Activated T-cell treated with anti-CD3 and anti-CD28 coated beads, Interleukin-2, amount 50 U/mL, for 24 hours (primary cell): ENCODE results near the gene ZSWIM1.

Experiments used
- DNase-seq: peaks from one replicate; pipeline ENCODE4 v3.0.0-alpha.2; 2020
- H3K27ac Mint-ChIP-seq: 2 replicates; pipeline ENCODE4 v1.8.0; 2020; ENCODE audit warnings: mild to moderate bottlenecking, mixed read lengths
- H3K27me3 Mint-ChIP-seq: 2 replicates; pipeline ENCODE4 v1.8.0; 2020; ENCODE audit warnings: mixed read lengths
- H3K36me3 Mint-ChIP-seq: 2 replicates; pipeline ENCODE4 v1.8.0; 2020; ENCODE audit warnings: low read depth, mixed read lengths
- H3K4me1 Mint-ChIP-seq: 2 replicates; pipeline ENCODE4 v1.8.0; 2020; ENCODE audit warnings: low read depth, mixed read lengths
- H3K4me3 Mint-ChIP-seq: 2 replicates; pipeline ENCODE4 v1.8.0; 2020; ENCODE audit warnings: mild to moderate bottlenecking, moderate library complexity, mixed read lengths
- H3K9me3 Mint-ChIP-seq: 2 replicates; pipeline ENCODE4 v1.8.0; 2020; ENCODE audit warnings: mixed read lengths

The ZSWIM1 gene

DNA sequence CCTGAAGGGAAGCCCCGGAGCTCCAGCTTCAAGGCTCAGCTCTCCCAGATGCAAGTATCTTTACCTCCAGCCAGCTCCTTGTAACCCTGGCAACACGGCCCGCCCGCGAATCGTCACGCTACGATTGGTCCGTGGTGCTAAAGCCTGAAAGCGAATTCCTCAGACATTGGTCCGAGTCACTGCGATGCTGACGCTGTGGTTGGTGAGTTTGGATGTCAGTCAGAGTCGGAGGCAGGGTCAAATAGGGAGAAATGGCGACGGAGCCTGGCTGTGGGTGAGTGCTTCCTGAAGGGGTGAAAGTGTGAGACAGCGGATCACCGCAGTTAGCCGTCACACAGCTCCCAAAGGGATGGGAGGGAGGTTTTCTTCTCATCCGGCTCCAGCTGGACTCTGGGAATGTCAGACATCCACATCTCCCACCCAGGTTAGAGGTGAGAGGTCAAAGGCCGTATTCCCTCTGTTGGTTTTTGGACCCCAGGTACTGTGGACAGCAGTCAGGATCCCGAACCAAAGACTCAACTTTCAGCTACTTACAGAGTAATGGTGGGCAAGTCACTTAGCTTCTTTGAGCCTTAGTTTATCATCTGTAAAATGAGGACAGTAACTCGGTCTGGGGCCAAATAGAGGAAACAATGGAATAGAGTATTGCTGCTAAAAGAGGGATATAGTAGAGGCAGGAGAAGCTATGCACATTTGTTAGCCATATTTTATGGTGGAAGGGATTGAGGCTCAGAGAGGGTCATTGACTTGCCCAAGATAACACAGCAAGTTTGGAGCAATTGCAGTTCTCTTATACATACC lies at the start of gene ZSWIM1:
Gene ZSWIM1 (plus strand): TSS at position 240 of the 801 bp plus-strand sequence. CDS start 1,366 bp downstream, outside the sequence.
- Mint-ChIP-seq H3K27ac (peak within 1 kb of the TSS; percentile 98), H3K36me3 (peaks cover 52% of the 10 kb centered on the region), H3K4me1 (peaks cover 48% of the 10 kb centered on the region), H3K4me3 (peak within 1 kb of the TSS; percentile 95), H3K27me3 (no peaks in the 10 kb centered on the region), H3K9me3 (no peaks in the 10 kb centered on the region)
- peak; percentile 98 for DNase-seq

DNA sequence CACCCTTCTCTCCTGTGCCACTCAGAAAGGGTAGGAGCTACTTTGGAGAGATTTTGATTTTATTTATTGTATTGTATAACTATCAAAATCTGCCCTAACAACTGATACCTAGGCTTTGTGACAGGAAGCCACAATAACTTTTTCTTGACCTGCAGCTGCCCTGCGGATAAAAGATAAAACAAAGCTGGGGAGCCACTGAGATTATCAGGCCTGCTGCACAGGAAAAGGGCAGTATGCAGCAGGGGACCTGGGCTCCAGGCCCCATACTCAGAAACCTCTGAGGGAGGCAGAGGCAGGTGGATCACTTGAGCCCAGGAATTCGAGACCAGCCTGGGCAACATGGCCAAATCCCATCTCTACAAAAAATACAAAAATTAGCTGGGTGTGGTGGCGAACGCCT lies 48.4 kb upstream of the ZSWIM1 start:
- DNase-seq: no peak
- Mint-ChIP-seq H3K9me3 (no peaks in the 10 kb centered on the region), H3K4me1 (peaks cover 12% of the 10 kb centered on the region), H3K36me3 (no peaks in the 10 kb centered on the region), H3K27me3 (no peaks in the 10 kb centered on the region), H3K27ac (no peak overlapping the region), H3K4me3 (no peak overlapping the region)

DNA sequence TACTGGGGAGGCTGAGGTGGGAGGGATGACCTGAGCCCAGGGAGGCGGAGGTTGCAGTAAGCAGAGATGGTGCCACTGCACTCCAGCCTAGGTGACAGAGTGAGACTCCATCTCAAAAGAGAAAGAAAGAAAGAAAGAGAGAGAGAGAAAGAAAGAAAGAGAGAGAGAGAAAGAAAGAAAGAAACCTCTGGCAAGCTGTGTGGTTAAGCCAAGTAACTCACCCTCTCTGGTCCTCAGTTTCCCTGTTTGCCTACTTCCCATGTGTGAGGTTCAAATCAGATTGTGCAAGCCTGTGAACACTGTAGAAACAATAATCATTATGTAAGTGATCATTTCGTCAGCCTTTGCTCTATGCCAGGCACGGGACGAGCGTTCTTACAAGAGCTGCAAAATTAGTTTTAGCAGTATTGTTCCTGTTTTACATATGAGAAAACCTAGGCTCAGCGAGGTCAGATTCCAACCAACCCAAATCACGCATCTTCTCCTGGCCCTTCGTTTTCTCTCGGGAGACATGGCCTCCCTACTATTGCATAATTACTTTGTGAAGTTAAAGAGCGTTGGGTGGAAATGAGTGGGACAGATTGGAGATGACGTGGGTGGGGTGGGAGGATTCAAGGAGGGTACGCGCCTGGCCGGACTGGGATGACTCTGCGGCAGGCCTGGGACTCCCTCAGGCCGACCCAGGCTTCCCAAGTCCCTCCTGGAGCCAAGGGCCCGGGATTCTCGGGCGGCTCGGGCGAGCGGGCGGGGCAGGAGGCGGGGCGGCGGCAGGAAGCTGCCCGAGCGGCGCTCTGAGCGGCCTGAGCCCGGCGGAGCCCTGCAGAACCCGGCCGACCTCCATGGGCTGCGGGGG lies 47.8 kb upstream of the ZSWIM1 start, which contains the start of gene SNX21:
Gene SNX21 (plus strand): TSS at position 770 of the 853 bp plus-strand sequence. CDS start 121 bp downstream, outside the sequence.
- Mint-ChIP-seq H3K4me1 (peaks cover 12% of the 10 kb centered on the region), H3K4me3 (peak within 1 kb of the TSS; percentile 71)

DNA sequence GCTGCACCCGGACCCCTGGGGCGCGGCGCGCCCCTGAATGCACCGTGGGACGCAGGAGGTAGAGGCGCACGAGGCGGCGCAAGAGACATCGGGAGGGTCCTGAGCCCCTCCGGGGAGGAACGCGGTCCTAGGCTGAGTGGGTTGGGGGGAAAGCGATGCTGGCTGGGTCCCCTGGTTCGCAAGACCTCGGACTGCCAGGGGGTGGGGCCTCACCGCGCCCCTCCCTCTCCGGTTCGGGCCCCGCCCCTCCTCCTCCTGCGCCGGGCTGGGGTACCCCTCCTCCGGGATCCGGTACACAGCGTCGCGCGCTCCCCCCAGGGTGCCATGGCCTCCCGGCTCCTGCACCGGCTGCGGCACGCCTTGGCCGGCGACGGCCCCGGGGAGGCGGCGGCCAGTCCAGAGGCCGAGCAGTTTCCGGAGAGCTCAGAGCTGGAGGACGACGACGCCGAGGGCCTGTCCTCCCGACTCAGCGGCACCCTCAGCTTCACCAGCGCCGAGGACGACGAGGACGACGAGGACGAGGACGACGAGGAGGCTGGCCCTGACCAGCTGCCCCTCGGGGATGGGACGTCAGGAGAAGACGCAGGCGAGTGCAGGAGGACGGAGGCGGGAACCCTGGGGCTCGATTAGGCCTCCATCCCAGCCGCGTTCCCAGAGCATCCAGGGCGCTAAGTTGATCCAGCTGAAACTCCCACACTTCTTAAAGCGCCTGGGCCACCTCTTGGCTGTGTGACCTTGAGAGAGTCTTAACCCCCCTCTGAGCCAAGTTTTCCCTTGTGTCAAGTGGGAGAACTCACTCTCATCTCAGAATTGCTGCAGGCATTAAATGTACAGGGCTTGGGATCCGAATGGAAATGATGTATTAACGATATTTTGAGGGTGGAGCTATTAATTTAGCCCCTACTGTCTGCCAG lies 46.9 kb upstream of the ZSWIM1 start:
- H3K9me3 Mint-ChIP-seq: no peaks in the 10 kb centered on the region
- H3K36me3 Mint-ChIP-seq: no peaks in the 10 kb centered on the region
- H3K4me3 Mint-ChIP-seq: peak overlapping the region; percentile 71
- peaks cover 12% of the 10 kb centered on the region for H3K4me1 Mint-ChIP-seq
- H3K27me3 Mint-ChIP-seq: no peaks in the 10 kb centered on the region
- DNase-seq: peak; percentile 74
- no peak overlapping the region for H3K27ac Mint-ChIP-seq

More for the DNA sequence above, 47.8 kb upstream of the ZSWIM1 start, which contains the start of gene SNX21:
- Mint-ChIP-seq H3K36me3 (no peaks in the 10 kb centered on the region), H3K27ac (peak within 1 kb of the TSS; percentile 61), H3K9me3 (no peaks in the 10 kb centered on the region), H3K27me3 (no peaks in the 10 kb centered on the region)
- DNase-seq: peak; percentile 57

DNA sequence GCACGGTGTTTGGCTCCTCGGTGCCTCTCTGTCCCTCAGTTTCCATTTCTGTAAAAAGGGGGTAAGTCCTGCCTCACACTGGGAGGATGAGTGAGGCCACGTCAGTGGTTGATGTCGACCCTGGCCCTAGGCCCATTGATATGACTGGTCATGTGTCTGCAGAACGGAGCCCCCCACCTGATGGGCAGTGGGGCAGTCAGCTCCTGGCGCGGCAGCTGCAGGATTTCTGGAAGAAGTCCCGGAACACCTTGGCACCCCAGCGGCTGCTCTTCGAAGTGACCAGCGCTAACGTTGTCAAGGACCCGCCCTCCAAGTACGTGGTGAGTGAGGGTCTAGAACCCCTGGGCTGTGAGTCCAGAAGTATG lies 46.2 kb upstream of the ZSWIM1 start:
- no peak overlapping the region for H3K27ac Mint-ChIP-seq
- H3K4me3 Mint-ChIP-seq: peak overlapping the region; percentile 71

DNA sequence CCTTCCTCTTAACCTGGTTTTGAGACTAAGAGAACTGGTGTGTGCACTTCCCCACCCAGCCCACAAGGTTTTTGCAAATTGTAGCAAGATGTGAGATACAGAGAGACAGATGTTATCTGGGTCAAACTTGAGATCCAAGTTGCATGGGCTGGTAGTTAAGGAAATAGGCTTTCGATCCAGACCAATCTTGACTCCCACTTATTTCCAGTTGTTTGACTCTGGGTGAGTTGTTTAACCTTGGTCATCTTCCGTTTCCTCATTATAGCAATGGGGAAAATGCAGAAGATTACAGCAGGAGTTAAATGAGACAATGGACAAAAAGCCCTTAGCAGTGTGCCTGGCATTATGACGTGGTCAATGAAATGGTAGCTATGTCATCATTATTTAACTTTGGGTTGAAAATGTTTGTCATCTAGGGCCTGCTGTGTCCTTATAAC lies 45.7 kb upstream of the ZSWIM1 start:
- DNase-seq: no peak
- H3K4me3 Mint-ChIP-seq: no peak overlapping the region
- H3K27ac Mint-ChIP-seq: no peak overlapping the region
- H3K4me1 Mint-ChIP-seq: peaks cover 12% of the 10 kb centered on the region
- H3K9me3 Mint-ChIP-seq: no peaks in the 10 kb centered on the region
- no peaks in the 10 kb centered on the region for H3K36me3 Mint-ChIP-seq
- H3K27me3 Mint-ChIP-seq: no peaks in the 10 kb centered on the region

More for the DNA sequence above, 46.2 kb upstream of the ZSWIM1 start:
- peaks cover 12% of the 10 kb centered on the region for H3K4me1 Mint-ChIP-seq
- H3K36me3 Mint-ChIP-seq: no peaks in the 10 kb centered on the region
- DNase-seq: no peak
- H3K9me3 Mint-ChIP-seq: no peaks in the 10 kb centered on the region
- H3K27me3 Mint-ChIP-seq: no peaks in the 10 kb centered on the region

DNA sequence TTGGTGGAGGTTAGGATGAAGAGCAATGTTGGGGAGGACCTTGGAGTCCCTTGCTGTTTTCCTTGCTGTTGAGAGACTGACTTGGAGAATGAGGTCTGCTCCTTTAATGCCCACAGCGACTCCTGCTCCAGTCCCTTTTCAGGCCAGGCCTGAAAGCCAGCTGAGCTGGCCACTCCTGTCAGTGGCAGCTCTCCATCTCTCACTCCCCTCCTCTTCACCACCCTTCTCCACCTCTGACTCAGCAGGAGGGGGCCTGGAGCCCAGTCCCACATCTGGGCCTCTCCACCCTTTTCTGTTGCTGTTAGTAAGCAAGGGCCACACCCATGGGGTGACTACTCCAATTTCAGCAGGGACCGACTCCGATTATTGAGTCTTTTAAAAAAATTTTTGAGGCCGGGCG lies 45.2 kb upstream of the ZSWIM1 start:
- H3K27ac Mint-ChIP-seq: no peak overlapping the region
- H3K4me3 Mint-ChIP-seq: no peak overlapping the region

DNA sequence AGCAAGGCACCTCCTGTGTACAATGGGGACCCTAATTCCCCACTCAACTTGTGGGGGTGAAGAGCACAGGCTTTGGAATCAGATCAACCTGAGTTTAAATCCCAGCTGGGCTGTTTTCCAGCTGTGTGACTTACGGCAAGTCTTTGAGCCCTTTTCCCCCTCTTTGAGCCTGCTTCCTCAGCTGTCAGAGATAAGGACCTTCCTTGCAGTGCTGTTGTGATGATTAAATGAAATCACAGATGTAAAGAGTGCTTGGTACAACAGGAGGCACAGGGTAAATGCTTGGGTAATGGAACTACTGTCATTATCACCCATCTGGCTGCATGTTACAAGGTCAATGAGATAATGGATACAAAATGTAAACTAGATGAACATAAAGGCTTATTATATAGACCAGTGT lies 44.2 kb upstream of the ZSWIM1 start:
- no peak overlapping the region for H3K4me3 Mint-ChIP-seq
- DNase-seq: no peak
- no peaks in the 10 kb centered on the region for H3K9me3 Mint-ChIP-seq
- peaks cover 12% of the 10 kb centered on the region for H3K4me1 Mint-ChIP-seq
- no peaks in the 10 kb centered on the region for H3K27me3 Mint-ChIP-seq
- H3K36me3 Mint-ChIP-seq: peaks cover 6% of the 10 kb centered on the region
- H3K27ac Mint-ChIP-seq: no peak overlapping the region

More for the DNA sequence above, 45.2 kb upstream of the ZSWIM1 start:
- no peaks in the 10 kb centered on the region for H3K9me3 Mint-ChIP-seq
- peaks cover 12% of the 10 kb centered on the region for H3K4me1 Mint-ChIP-seq
- DNase-seq: no peak
- H3K27me3 Mint-ChIP-seq: no peaks in the 10 kb centered on the region
- no peaks in the 10 kb centered on the region for H3K36me3 Mint-ChIP-seq

DNA sequence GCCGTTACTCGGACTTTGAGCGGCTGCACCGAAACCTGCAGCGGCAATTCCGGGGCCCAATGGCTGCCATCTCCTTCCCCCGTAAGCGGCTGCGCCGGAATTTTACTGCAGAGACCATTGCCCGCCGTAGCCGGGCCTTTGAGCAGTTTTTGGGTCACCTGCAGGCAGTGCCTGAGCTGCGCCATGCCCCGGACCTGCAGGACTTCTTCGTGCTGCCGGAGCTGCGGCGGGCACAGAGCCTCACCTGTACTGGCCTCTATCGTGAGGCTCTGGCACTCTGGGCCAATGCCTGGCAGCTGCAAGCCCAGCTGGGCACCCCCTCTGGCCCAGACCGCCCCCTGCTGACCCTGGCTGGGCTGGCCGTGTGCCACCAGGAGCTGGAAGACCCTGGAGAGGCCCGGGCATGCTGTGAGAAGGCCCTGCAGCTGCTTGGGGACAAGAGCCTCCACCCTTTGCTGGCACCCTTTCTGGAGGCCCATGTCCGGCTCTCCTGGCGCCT lies 40.3 kb upstream of the ZSWIM1 start:
- peaks cover 41% of the 10 kb centered on the region for H3K36me3 Mint-ChIP-seq
- DNase-seq: no peak
- H3K4me1 Mint-ChIP-seq: no peaks in the 10 kb centered on the region
- no peak overlapping the region for H3K27ac Mint-ChIP-seq
- no peaks in the 10 kb centered on the region for H3K27me3 Mint-ChIP-seq
- no peak overlapping the region for H3K4me3 Mint-ChIP-seq
- no peaks in the 10 kb centered on the region for H3K9me3 Mint-ChIP-seq

DNA sequence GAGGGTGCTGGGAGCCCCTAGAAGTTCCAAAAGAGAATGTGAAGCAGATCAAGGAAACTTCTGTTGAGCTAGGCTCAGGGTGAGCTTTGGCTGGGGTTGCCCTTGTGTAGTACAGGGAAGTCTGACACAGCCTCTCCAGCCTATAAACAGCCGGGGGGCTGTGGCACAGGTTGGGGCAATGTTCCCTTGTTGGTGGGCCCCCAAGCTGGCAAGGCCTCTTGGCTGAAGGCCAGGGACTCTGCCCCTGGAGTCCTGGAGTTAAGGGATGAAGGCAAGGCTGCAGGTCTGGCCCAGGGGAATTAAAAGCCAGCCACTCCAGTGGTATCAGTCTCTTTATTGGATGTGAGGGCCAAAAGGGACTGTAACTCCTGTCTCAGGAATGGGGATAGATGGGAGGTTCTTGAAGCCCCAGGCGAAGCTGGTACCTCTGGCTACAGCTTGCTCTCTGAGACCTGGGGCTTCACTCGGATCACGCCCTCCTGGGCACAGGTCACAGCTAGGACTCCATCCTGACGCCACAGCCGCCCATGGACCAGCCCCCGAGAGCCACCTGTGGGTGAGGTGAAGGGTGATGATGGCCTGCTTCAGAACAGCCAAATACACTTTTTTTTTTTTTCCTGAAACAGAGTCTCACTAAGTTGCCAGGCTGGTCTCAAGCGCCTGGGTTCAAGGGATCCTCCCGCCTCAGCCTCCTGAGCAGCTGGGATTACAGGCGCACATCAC lies 39.5 kb upstream of the ZSWIM1 start:
- Mint-ChIP-seq H3K36me3 (peaks cover 49% of the 10 kb centered on the region), H3K4me1 (no peaks in the 10 kb centered on the region), H3K9me3 (no peaks in the 10 kb centered on the region), H3K27me3 (no peaks in the 10 kb centered on the region), H3K27ac (no peak overlapping the region), H3K4me3 (no peak overlapping the region)
- no peak for DNase-seq

DNA sequence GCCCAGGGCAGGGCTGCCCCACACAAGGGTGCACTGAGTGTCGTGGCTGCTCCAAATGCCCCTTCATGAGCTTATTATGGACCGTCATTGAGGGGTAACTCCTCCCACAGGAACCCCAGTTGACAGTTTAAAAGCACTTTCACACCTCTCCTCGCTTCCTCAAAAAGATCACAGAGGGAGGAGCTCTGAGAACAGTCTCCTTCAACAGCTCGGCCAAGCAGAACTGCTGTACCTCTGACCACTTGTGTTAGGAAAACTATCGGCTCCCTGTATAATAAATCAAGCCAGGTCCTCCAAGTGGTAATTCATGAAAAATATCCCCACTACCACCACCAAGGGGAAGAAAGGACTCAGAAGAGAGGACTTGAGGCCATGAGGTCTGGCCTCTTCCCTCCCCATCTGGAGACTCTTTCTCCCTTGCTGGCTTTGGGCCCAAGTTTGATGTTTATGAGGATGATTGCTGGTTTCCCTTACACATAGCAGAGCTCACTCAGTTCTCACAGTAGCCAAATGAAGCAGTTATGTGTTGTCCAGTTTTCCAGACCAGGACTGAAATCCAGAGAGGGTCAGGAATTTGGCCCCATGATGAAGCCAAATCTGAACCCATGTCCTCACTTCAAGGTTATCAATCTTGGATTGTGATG lies 38.7 kb upstream of the ZSWIM1 start:
- H3K27me3 Mint-ChIP-seq: no peaks in the 10 kb centered on the region
- no peaks in the 10 kb centered on the region for H3K9me3 Mint-ChIP-seq
- peaks cover 53% of the 10 kb centered on the region for H3K36me3 Mint-ChIP-seq
- H3K4me3 Mint-ChIP-seq: no peak overlapping the region
- no peak for DNase-seq
- H3K4me1 Mint-ChIP-seq: no peaks in the 10 kb centered on the region
- H3K27ac Mint-ChIP-seq: no peak overlapping the region

DNA sequence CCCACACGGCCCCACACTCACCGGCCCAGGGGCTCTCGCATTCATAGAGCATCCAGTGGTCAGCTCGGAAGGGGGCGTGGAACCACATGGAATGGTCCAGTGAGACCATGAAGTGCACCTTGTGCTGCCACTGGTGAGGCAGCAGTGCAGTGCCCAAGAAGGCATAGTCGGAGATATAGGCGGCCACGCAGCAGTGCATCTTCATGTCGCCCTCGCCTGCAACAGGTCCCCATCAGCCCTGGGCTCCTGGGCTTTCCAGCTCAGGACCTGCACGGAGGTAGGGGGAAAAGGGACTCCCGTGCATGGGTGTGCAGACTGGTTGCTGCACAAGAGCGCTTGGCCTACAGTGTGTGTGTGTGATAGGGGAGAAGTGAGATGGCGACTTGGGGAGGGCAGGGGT lies 37.5 kb upstream of the ZSWIM1 start:
- H3K4me3 Mint-ChIP-seq: no peak overlapping the region
- H3K27ac Mint-ChIP-seq: no peak overlapping the region
- H3K9me3 Mint-ChIP-seq: no peaks in the 10 kb centered on the region
- no peaks in the 10 kb centered on the region for H3K27me3 Mint-ChIP-seq
- H3K36me3 Mint-ChIP-seq: peaks cover 60% of the 10 kb centered on the region
- no peak for DNase-seq
- H3K4me1 Mint-ChIP-seq: no peaks in the 10 kb centered on the region

DNA sequence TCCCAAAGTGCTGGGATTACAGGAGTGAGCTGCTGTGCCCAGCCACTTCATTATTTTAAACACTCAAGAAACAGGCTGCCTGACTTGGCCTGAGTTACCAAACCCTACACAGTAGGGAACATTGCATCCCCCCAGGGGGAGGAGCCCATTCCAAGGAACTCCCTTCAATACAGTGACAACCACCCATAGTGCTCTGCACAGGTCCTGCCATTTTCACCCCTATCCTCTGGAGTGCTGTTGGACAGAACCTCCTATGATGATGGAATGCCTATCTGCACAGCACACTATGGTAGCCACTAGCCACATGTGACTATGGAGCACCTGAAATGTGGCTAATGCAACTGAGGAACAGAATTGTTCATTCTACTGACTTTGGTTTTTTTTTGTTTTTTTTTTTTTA lies 35.6 kb upstream of the ZSWIM1 start:
- H3K27me3 Mint-ChIP-seq: no peaks in the 10 kb centered on the region
- H3K36me3 Mint-ChIP-seq: peaks cover 71% of the 10 kb centered on the region
- no peaks in the 10 kb centered on the region for H3K4me1 Mint-ChIP-seq
- H3K9me3 Mint-ChIP-seq: no peaks in the 10 kb centered on the region
- no peak for DNase-seq
- H3K4me3 Mint-ChIP-seq: no peak overlapping the region
- H3K27ac Mint-ChIP-seq: no peak overlapping the region
